GM10266 (cell line): Measurements from ENCODE around the gene ACSL6.
A peak's percentile ranks its signal among the peaks of the same experiment; 100 is the strongest.

ENCODE experiments used
- DNase-seq: peaks from one replicate; pipeline ENCODE4 v3.0.0; 2012; ENCODE audit errors: extremely low spot score
- CTCF ChIP-seq: IDR thresholded peaks from 2 replicates; pipeline ENCODE4 v1.5.1; 2012; ENCODE audit warnings: mild to moderate bottlenecking, low read depth; ENCODE audit not compliant: control insufficient read depth, insufficient read depth; ENCODE audit errors: missing control alignments

Gene ACSL6

GRCh38 chr5:132027027-132027426 is 15.6 kb upstream of the ACSL6 start:
- TF ChIP-seq CTCF: no peak
- DNase-seq: no peak

GRCh38 chr5:132026516-132027008 is 15.1 kb upstream of the ACSL6 start:
- no peak for TF ChIP-seq CTCF
- DNase-seq: no peak

GRCh38 chr5:132025403-132025971 is 14.0 kb upstream of the ACSL6 start:
- no peak for DNase-seq
- no peak for TF ChIP-seq CTCF

GRCh38 chr5:132024789-132025402 is 13.4 kb upstream of the ACSL6 start:
- no peak for TF ChIP-seq CTCF
- DNase-seq: no peak

GRCh38 chr5:132024117-132024435 is 12.6 kb upstream of the ACSL6 start:
- DNase-seq: no peak
- TF ChIP-seq CTCF: no peak

GRCh38 chr5:132023258-132024116 is 12.0 kb upstream of the ACSL6 start:
- DNase-seq: peak; percentile 2
- TF ChIP-seq CTCF: no peak

- DNase-seq: no peak
- no peak for TF ChIP-seq CTCF
Observed at GRCh38 chr5:132022737-132023136, 11.3 kb upstream of the ACSL6 start.
